Activated gamma-delta T cell (primary cell): ENCODE data around the gene ZC3H11A.
"Not testable (repeated sequence)": the region's sequence is repeated elsewhere in the genome, so short reads cannot be mapped to it uniquely, and the experiment has no call there.

Source experiments
- DNase-seq: peaks from one replicate; lab custom pipeline; 2025; lab: John Stamatoyannopoulos, UW
- total RNA-seq, 2 donors: gene quantifications; one replicate each; lab custom pipeline; 2026; lab: John Stamatoyannopoulos, UW

ZC3H11A gene
- total RNA-seq: 1.5 to 3.4 reads per million in 2 donors

GRCh38 chr1:203795441-203796235, at the start of gene ZC3H11A, which contains the start of gene ZBED6:
Gene ZC3H11A (plus strand): TSS chr1:203795623. CDS start chr1:203817071, 21,448 bp downstream.
Gene ZBED6 (plus strand): TSS chr1:203795623. CDS start chr1:203797523, 1,900 bp downstream.
- peak; percentile 91 for DNase-seq

GRCh38 chr1:203746281-203746680, 49.1 kb upstream of the ZC3H11A start:
- DNase-seq: no peak

- no peak for DNase-seq
These were observed 44.4 kb upstream of the ZC3H11A start for GRCh38 chr1:203751051-203751450.

- DNase-seq: not testable (repeated sequence)
These were observed 43.6 kb upstream of the ZC3H11A start for GRCh38 chr1:203751618-203752361.

GRCh38 chr1:203754455-203754864, 41.0 kb upstream of the ZC3H11A start:
- no peak for DNase-seq

- no peak for DNase-seq
These were observed 39.4 kb upstream of the ZC3H11A start for GRCh38 chr1:203756036-203756435.

- not testable (repeated sequence) for DNase-seq
These were observed 36.7 kb upstream of the ZC3H11A start for GRCh38 chr1:203758749-203759148.

GRCh38 chr1:203760506-203760905, 34.9 kb upstream of the ZC3H11A start:
- no peak for DNase-seq

GRCh38 chr1:203761958-203762357, 33.5 kb upstream of the ZC3H11A start:
- not testable (repeated sequence) for DNase-seq

GRCh38 chr1:203763505-203763904, 31.9 kb upstream of the ZC3H11A start:
- no peak for DNase-seq

- no peak for DNase-seq
These were observed 31.1 kb upstream of the ZC3H11A start for GRCh38 chr1:203764105-203765028.

- DNase-seq: no peak
These were observed 30.2 kb upstream of the ZC3H11A start, which contains the start of gene LAX1 for GRCh38 chr1:203765029-203765837. Gene LAX1 (plus strand): TSS chr1:203765183. CDS start chr1:203765566, 383 bp downstream.

- DNase-seq: no peak
These were observed 27.2 kb upstream of the ZC3H11A start for GRCh38 chr1:203768256-203768655.

GRCh38 chr1:203769505-203770343, 25.7 kb upstream of the ZC3H11A start:
- DNase-seq: no peak

GRCh38 chr1:203771901-203772301, 23.5 kb upstream of the ZC3H11A start:
- DNase-seq: no peak

GRCh38 chr1:203772836-203773235, 22.6 kb upstream of the ZC3H11A start:
- no peak for DNase-seq

- DNase-seq: no peak
These were observed 18.8 kb upstream of the ZC3H11A start for GRCh38 chr1:203776636-203777035.

GRCh38 chr1:203777596-203777995, 17.8 kb upstream of the ZC3H11A start:
- DNase-seq: no peak

GRCh38 chr1:203778146-203778545, 17.3 kb upstream of the ZC3H11A start:
- no peak for DNase-seq

GRCh38 chr1:203778789-203779188, 16.6 kb upstream of the ZC3H11A start:
- no peak for DNase-seq
